MM.1S (cell line): ENCODE results near the gene NRN1L.

Experiments used
- CTCF ChIP-seq: fragments of 300-600 bp; sonication (generic); IDR thresholded peaks from 2 replicates; pipeline ENCODE4 v1.5.1; 2016; ENCODE audit warnings: antibody characterized with exemption, low read length, mixed read lengths
- EZH2phosphoT487 ChIP-seq: fragments of 300-600 bp; sonication (generic); IDR thresholded peaks from 2 replicates; pipeline ENCODE4 v1.6.1; 2018; ENCODE audit warnings: antibody characterized with exemption, low read length

DNA sequence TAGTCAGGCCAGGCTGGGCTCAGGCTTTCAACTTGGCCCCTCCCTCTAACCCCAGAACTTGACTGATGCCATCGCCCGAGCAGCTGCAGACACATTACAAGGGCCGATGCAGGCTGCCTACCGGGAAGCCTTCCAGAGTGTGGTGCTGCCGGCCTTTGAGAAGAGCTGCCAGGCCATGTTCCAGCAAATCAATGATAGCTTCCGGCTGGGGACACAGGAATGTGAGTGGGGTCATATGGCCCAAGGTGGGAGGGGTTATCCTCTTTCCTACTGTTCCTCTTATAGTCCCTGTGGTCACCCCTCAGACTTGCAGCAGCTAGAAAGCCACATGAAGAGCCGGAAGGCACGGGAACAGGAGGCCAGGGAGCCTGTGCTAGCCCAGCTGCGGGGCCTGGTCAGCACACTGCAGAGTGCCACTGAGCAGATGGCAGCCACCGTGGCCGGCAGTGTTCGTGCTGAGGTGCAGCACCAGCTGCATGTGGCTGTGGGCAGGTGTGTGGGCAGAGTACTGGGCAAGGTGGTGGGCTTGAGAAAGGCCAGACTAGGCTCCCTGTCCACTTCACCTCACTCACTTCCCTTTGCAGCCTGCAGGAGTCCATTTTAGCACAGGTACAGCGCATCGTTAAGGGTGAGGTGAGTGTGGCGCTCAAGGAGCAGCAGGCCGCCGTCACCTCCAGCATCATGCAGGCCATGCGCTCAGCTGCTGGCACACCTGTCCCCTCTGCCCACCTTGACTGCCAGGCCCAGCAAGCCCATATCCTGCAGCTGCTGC, 2.1 kb upstream of the NRN1L start:
- TF ChIP-seq CTCF (no peak), EZH2phosphoT487 (no peak)
